Occipital lobe (tissue), 2 donors: ENCODE data around the gene DIP2C. TPM values are rescaled to one million over a fixed set of nuclear protein-coding genes. Genes with fewer than 3 reads are reported as not detected.
"Not testable (repeated sequence)": the region's sequence is repeated elsewhere in the genome, so short reads cannot be mapped to it uniquely, and the experiment has no call there.

Experiments
- DNase-seq: peaks from one replicate; lab custom pipeline; 2025; lab: John Stamatoyannopoulos, UW
- total RNA-seq: library from RNA; depleted of rRNA; stranded (reverse); fragments of >200 nt; gene quantifications from one replicate; pipeline ENCODE4 v1.2.3, GENCODE V29; 2014

The DIP2C gene
- total RNA-seq, 1 donor from 2014 or later, result 42.0 TPM

- no peak for DNase-seq
Observed at GRCh38 chr10:536935-537334, 152.5 kb downstream of the DIP2C start.

DNA sequence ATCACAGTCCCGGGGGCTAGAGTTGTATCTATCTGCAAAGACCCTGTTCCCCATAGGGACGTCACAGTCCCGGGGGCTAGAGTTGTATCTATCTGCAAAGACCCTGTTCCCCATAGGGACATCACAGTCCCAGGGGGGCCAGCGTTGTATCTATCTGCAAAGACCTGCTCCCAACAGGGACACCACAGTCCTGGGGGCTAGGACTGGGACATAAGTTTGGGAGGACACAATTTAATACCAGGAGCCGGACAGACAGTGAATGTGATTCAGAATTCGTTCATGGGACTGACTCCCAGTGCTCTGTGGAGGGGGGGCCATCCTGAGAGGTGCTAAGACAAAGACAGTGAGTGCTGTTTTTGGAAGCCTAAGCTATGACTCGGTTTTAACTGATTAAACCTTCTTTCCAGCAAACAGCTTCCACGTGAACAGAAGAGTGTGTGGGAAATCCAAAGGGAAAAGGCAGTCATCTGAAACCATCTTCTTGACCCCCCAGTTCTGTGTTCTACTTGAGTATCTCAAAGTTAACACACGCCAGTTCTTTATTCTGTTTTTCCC is 153.0 kb downstream of the DIP2C start:
- DNase-seq, result no peak

DNA sequence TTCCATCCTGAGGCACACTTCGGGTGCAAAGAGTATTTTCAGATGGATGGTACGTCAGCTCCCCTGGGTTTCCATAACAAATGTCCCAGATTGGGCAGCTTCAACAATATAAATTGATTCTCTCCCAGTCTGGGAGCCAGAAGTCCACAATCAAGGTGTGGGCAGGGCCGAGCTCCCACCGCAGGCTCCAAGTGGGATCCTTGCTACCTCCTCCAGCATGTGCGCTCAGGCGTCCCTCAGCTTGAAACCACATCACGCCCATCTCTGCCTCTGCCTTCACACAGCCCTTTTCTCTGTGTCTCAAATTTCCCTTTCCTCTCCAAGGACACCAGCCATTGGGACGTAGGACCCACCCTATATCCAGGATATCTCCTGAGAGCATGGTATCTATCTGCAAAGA is 153.5 kb downstream of the DIP2C start:
- no peak for DNase-seq

GRCh38 chr10:535051-535450 is 154.4 kb downstream of the DIP2C start:
- no peak for DNase-seq

- no peak for DNase-seq
Observed at GRCh38 chr10:534047-534566, 155.4 kb downstream of the DIP2C start.

GRCh38 chr10:533611-534010 is 155.9 kb downstream of the DIP2C start:
- DNase-seq, result no peak

GRCh38 chr10:533186-533585 is 156.3 kb downstream of the DIP2C start:
- no peak for DNase-seq

DNA sequence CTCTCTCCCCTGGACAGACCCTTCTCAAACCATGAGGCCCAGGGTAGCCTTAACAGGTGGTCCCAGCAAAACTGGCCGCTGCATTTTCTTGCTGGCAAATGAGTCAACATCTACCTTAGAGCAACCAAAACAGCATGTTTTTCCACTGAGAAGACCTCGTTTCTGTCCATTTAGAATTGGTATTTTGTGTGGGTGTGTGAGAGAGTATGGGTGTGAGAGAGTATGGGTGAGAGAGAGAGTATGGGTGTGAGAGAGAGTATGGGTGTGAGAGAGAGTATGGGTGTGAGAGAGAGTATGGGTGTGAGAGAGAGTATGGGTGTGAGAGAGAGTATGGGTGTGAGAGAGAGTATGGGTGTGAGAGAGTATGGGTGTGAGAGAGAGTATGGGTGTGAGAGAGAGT is 157.1 kb downstream of the DIP2C start:
- not testable (repeated sequence) for DNase-seq

DNA sequence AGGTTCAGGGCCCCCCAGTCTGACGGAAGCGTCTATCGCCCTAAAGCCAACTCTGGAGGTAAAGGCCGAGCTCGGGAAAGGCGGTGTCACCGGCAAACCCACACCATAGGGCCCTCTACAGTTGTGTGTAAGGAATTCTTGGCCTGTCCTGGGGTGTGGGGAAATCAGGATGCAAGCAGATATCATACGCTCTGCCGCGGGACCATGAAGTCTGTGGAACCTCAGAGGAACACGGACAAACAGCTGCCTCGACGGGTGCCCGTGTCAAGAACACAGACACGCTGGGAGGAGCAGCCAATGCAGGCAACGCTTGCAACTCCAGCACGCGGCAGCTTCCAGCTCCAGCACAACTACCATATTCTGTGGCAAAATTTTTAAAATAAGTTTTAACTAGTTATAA is 157.9 kb downstream of the DIP2C start:
- no peak for DNase-seq

DNA sequence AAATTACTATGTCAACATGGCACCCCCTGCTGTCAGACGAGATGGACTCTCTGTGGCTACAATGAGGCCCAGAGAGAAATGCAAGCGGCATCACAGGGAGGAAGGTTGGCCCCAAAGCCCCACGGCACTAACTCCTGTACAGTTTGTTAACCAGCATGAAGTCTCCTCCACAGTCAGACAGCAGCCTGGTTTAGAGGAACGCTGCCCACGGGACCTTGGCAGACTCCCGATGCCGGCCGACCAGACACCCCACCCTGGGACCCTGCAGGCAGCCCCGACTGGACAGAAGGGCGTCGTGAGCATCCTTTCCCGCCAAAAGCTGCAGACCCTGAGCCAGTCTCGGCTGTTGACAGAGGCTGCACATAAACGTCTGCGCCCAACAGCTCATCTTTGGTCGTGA is 158.8 kb downstream of the DIP2C start:
- DNase-seq, result no peak

DNA sequence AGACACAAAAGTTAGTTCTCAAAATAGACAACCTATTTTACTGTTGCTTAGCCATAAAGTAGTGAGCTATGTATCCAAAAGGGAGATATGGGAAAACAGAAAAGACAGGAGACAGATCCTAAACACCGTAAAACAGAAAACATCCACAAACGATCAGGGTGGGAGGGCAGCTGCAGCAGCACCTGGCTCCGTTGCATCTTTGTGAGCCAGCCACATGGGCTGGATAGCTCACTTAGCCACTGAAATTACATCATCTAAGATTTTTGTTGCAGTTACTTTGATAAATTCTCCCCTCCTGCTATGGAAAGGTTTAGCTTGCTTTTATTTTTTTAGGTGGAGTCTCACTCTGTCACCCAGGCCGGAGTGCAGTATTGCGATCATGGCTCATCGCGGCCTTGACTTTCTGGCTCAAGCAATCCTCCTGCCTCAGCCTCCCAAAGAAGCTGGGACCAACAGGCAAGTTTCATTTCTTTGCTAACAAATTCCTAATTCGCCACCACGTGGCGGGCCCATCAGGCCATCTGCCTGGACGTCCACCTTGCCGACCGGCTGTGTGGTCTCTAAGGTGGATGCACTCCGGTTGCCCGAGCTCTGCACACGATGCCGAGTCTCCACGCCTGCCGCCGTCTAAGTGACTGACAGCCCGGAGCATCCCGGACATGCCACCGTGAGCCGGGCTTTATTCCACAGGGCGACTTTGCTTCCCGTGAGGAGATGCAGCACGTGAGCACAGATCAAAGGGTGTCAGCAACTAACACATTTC is 159.8 kb downstream of the DIP2C start:
- no peak for DNase-seq

- no peak for DNase-seq
Observed at GRCh38 chr10:528173-529165, 161.0 kb downstream of the DIP2C start.

- no peak for DNase-seq
Observed at GRCh38 chr10:527416-527815, 162.1 kb downstream of the DIP2C start.

GRCh38 chr10:526651-527312 is 162.7 kb downstream of the DIP2C start:
- DNase-seq, result no peak

DNA sequence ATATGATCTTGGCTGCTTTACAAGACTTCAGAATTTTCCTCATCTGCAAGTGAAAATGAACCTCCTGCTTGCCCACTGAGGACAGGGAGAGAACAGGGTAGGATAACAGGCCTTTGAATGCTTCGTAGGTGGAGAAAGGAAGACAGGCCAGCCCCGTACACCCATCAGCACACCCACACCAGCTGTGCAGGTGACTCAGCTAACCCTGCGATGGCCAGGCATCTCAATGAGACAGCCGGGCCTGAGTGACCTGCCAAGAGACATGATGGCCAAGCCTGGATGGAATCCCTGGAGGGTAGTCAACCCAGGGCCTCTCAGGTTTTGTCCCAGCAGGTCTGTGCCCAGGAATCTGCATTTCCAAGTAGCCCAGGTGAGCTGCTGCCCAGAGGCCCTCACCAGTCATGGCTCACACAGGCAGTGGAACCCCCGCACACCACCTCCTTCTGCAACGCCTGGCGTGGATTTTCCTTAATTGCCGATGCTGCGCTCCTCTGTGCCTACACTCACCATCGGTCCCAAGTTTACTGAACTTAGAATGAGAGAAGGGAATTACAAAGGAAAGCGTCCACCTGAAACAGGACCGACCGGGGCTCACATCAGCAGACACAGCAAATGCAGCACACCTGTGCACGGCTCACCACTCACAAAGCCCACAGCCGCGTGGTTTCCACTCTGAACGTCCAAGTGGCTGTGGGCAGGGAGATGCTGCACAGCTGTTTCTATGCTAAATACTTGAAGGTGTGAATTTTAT is 163.7 kb downstream of the DIP2C start:
- no peak for DNase-seq

DNA sequence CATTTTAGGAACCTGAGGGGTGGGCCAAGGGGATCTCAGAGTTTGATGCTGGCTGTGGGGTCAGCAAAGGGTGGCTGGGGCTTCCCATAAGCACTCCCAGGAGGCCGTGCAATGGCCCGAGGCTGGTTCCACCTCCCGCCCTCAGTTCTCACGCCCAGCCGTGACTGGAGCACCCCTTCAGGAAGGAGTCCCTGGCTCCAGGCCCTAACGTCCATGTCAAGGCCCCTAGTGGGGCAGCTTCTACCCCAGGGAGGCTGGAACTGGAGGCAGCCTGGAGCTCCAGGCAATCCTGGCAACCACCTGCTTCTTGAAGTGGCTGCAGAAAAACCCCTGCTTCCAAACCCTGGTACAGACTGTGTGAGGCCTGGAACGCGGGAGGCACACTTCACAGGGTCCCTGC is 165.5 kb downstream of the DIP2C start:
- DNase-seq, result no peak

- no peak for DNase-seq
Observed at GRCh38 chr10:522350-522749, 167.1 kb downstream of the DIP2C start.

DNA sequence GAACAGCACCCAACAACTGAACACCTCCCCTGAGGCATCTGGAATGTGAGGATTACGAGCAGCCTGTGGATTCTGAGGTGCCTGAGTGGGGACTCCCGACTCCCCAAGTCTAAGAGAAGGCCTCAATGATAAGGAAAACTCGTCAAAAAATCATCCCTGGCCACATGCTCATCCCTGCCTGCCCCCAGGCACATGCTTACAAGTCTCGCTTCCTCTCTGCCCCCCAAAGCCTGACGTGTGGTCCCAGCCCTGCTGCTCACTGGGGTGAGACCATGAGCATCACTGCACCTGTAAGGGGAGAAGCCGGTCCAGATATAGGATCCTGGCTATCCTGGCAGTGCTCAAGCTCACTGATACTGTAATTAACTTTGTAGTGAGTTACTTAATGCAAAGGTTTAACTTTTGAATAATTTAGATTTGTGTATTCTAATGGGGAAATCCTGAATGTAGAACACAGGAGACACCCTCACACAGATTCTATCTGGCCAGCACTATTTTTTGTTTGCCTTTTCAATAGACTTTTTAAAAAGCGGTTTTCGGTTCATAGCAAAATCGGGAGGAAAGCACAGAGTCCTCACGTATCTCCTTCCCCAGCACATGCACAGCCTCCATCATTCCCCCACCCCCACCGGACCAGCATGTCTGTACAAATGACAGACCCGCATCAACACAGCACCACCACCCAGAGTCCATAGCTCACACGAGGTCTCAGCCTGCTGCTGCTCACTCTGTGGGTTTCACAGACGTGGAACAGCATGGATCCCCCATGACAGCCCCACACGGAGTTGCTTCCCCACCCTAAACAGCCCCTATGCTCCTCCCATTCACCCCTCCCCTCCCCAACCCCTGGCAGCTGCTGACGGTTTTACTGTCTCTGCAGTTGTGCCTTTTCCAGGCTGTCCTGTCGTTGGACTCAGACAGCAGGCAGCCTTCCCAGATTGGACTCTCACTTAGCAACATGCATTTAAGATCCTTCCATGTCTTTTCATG is 167.9 kb downstream of the DIP2C start:
- peak; percentile 22 for DNase-seq

DNA sequence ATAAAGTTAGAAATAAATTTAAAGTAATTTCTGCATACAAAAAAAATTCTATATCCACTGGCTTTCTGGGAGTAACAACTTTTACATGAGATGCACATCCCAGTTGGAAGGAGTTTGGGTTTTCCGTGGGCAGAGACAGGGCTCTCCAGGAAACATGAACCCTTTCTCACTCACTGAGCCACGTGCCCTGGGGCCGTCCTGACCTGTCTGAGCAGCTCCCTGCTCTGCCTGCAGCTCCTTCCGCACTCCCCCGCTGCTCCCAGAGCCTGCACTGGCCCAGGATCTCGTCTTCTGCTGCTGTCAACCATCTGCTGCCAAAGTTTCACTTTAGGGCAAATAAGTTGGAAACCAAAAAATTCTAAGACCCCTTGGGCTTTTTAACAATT is 169.1 kb downstream of the DIP2C start:
- no peak for DNase-seq
